ENCODE results near the gene LRRN3.
A peak's percentile ranks its signal among the peaks of the same experiment; 100 is the strongest.
"Not testable (repeated sequence)": the region's sequence is repeated elsewhere in the genome, so short reads cannot be mapped to it uniquely, and the experiment has no call there.

The LRRN3 gene

DNA sequence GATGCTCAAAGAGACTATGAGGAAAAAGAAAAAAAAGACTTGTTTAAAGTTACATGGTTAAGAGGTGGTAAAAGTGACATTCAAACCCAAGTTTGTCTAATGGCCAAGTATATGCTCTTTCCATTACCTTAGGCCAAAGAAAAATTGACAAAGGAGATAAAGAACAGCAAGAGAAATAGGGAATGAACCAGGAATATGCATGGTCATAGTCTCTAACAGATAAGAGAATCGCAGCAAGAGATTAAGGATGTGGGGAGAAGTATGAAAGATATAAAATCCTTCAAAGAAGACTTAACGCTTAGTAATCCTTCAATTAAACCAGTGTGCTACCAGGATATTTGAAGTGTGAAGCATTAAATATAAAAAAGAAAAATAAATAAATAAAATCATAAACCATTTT lies 23.2 kb upstream of the LRRN3 start:
- no peaks in the 10 kb centered on the region for H3K36me3 ChIP-seq (replicated peaks; ENCODE audit: insufficient read depth, low read length)
- DNase-seq: no peak
- H3K79me2 ChIP-seq (ENCODE audit: low read length): no peaks in the 10 kb centered on the region
- H2AFZ ChIP-seq (ENCODE audit: low read length): no peak overlapping the region
- no peak overlapping the region for H3K27ac ChIP-seq (ENCODE audit: low read length)
- no peak overlapping the region for H3K4me2 ChIP-seq (ENCODE audit: low read depth, low read length)
- no peak overlapping the region for H3K4me3 ChIP-seq (ENCODE audit: low read length)
- H3K9ac ChIP-seq (ENCODE audit: low read length): no peak overlapping the region
- TF ChIP-seq EZH2phosphoT487 (IDR thresholded peaks at IDR 0.05; ENCODE audit: low read length) (no peak), EZH2 (optimal IDR thresholded peaks at IDR 0.05; ENCODE audit: low read depth, low read length) (no peak)
- TF ChIP-seq, protein P1, sequence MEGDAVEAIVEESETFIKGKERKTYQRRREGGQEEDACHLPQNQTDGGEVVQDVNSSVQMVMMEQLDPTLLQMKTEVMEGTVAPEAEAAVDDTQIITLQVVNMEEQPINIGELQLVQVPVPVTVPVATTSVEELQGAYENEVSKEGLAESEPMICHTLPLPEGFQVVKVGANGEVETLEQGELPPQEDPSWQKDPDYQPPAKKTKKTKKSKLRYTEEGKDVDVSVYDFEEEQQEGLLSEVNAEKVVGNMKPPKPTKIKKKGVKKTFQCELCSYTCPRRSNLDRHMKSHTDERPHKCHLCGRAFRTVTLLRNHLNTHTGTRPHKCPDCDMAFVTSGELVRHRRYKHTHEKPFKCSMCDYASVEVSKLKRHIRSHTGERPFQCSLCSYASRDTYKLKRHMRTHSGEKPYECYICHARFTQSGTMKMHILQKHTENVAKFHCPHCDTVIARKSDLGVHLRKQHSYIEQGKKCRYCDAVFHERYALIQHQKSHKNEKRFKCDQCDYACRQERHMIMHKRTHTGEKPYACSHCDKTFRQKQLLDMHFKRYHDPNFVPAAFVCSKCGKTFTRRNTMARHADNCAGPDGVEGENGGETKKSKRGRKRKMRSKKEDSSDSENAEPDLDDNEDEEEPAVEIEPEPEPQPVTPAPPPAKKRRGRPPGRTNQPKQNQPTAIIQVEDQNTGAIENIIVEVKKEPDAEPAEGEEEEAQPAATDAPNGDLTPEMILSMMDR (IDR thresholded peaks at IDR 0.05; ENCODE audit: low read length): no peak
- no peaks in the 10 kb centered on the region for H3K27me3 ChIP-seq (replicated peaks; ENCODE audit: insufficient read depth, low read length)
- H3K9me3 ChIP-seq (replicated peaks; ENCODE audit: insufficient read depth, low read length): no peaks in the 10 kb centered on the region
- peaks cover 7% of the 10 kb centered on the region for H3K4me1 ChIP-seq (ENCODE audit: low read length)
- H3F3A ChIP-seq (ENCODE audit: insufficient read depth, low read length): no peaks in the 10 kb centered on the region
- no peaks in the 10 kb centered on the region for H3K9me2 ChIP-seq (replicated peaks; ENCODE audit: insufficient read depth, low read length)
- no peaks in the 10 kb centered on the region for H4K20me1 ChIP-seq (ENCODE audit: insufficient read depth, low read length)

DNA sequence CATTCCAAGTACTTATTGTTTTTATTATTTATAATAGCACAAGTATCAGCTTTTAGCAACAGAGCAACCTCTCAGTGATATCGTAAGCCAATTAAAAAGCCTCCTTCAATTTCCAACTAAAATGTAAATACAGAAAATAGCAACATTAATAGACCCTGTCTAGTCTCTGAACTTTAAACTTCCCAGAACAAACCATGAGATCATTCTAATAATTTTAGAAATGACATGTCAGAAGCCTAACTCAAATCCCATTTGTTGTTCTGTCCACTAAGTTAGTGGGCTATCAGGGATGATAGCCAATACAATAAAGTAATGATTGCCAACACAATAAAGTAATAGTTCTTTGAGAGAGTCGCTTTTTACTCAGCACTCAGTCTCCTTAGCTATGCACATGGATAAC lies 22.3 kb upstream of the LRRN3 start:
- H2AFZ ChIP-seq (ENCODE audit: low read length): no peak overlapping the region
- no peak overlapping the region for H3K4me3 ChIP-seq (ENCODE audit: low read length)
- no peaks in the 10 kb centered on the region for H4K20me1 ChIP-seq (ENCODE audit: insufficient read depth, low read length)
- no peaks in the 10 kb centered on the region for H3K27me3 ChIP-seq (replicated peaks; ENCODE audit: insufficient read depth, low read length)
- H3K36me3 ChIP-seq (replicated peaks; ENCODE audit: insufficient read depth, low read length): no peaks in the 10 kb centered on the region
- H3K27ac ChIP-seq (ENCODE audit: low read length): no peak overlapping the region
- H3K4me1 ChIP-seq (ENCODE audit: low read length): peaks cover 11% of the 10 kb centered on the region
- TF ChIP-seq, protein P1 (IDR thresholded peaks at IDR 0.05; ENCODE audit: low read length): no peak
- TF ChIP-seq EZH2phosphoT487 (IDR thresholded peaks at IDR 0.05; ENCODE audit: low read length): no peak
- no peak for TF ChIP-seq EZH2 (optimal IDR thresholded peaks at IDR 0.05; ENCODE audit: low read depth, low read length)
- H3F3A ChIP-seq (ENCODE audit: insufficient read depth, low read length): no peaks in the 10 kb centered on the region
- DNase-seq: no peak
- no peak overlapping the region for H3K4me2 ChIP-seq (ENCODE audit: low read depth, low read length)
- no peaks in the 10 kb centered on the region for H3K79me2 ChIP-seq (ENCODE audit: low read length)
- no peaks in the 10 kb centered on the region for H3K9me3 ChIP-seq (replicated peaks; ENCODE audit: insufficient read depth, low read length)
- H3K9ac ChIP-seq (ENCODE audit: low read length): no peak overlapping the region
- no peaks in the 10 kb centered on the region for H3K9me2 ChIP-seq (replicated peaks; ENCODE audit: insufficient read depth, low read length)

DNA sequence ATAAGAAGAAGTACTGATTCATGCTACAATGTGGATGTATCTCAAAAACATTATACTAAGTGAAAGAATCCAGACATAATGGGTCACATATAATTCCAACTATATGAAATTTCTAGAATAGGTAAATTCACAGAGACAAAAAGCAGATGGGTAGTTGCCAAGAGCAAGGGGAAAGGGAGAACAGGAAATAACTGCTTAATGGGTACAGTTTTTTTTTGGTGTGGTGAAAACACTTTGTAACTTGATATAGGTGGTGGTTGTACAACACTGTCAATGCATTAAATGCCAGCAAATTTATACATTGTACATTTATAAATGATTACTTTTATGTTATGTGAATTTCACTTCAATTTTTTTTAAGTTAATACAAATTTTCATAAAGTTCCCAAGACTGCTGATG lies 19.4 kb upstream of the LRRN3 start:
- Histone ChIP-seq H2AFZ (ENCODE audit: low read length) (no peak overlapping the region), H3K4me1 (ENCODE audit: low read length) (peaks cover 21% of the 10 kb centered on the region), H3K9me2 (replicated peaks; ENCODE audit: insufficient read depth, low read length) (no peaks in the 10 kb centered on the region), H3K27ac (ENCODE audit: low read length) (no peak overlapping the region), H3K9me3 (replicated peaks; ENCODE audit: insufficient read depth, low read length) (no peaks in the 10 kb centered on the region), H4K20me1 (ENCODE audit: insufficient read depth, low read length) (no peaks in the 10 kb centered on the region), H3K4me3 (ENCODE audit: low read length) (no peak overlapping the region), H3F3A (ENCODE audit: insufficient read depth, low read length) (no peaks in the 10 kb centered on the region), H3K27me3 (replicated peaks; ENCODE audit: insufficient read depth, low read length) (no peaks in the 10 kb centered on the region), H3K36me3 (replicated peaks; ENCODE audit: insufficient read depth, low read length) (no peaks in the 10 kb centered on the region), H3K4me2 (ENCODE audit: low read depth, low read length) (no peak overlapping the region), H3K9ac (ENCODE audit: low read length) (no peak overlapping the region), H3K79me2 (ENCODE audit: low read length) (no peaks in the 10 kb centered on the region)
- TF ChIP-seq, protein P1 (IDR thresholded peaks at IDR 0.05; ENCODE audit: low read length): no peak
- no peak for TF ChIP-seq EZH2phosphoT487 (IDR thresholded peaks at IDR 0.05; ENCODE audit: low read length)
- no peak for TF ChIP-seq EZH2 (optimal IDR thresholded peaks at IDR 0.05; ENCODE audit: low read depth, low read length)
- DNase-seq: peak; percentile 38

DNA sequence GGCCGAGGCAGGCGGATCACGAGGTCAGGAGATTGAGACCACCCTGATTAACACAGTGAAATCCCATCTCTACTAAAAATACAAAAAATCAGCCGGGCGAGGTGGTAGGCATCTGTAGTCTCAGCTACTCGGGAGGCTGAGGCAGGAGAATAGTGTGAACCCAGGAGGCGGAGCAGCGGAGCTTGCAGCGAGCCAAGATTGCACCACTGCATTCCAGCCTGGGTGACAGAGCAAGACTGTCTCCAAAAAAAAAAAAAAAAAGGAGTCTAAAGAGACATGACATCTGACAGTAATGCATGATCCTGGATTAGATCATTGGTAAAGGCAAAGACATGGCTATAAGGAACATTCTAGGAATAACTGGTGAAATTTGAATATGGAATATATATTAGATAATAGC lies 18.3 kb upstream of the LRRN3 start:
- H3K9me2 ChIP-seq (replicated peaks; ENCODE audit: insufficient read depth, low read length); H3K9ac ChIP-seq (ENCODE audit: low read length); H2AFZ ChIP-seq (ENCODE audit: low read length); H3K79me2 ChIP-seq (ENCODE audit: low read length); H3K27ac ChIP-seq (ENCODE audit: low read length); H3K4me3 ChIP-seq (ENCODE audit: low read length); H3K4me2 ChIP-seq (ENCODE audit: low read depth, low read length); DNase-seq; H3K36me3 ChIP-seq (replicated peaks; ENCODE audit: insufficient read depth, low read length); H3F3A ChIP-seq (ENCODE audit: insufficient read depth, low read length); H3K27me3 ChIP-seq (replicated peaks; ENCODE audit: insufficient read depth, low read length); H3K9me3 ChIP-seq (replicated peaks; ENCODE audit: insufficient read depth, low read length); H4K20me1 ChIP-seq (ENCODE audit: insufficient read depth, low read length): not testable (repeated sequence)
- peaks cover 21% of the 10 kb centered on the region for H3K4me1 ChIP-seq (ENCODE audit: low read length)
